ENCODE results near the gene NR2E1. TPM values are rescaled to one million over a fixed set of nuclear protein-coding genes. Genes with fewer than 3 reads are reported as not detected.

Gene NR2E1
- total RNA-seq, 1 experiment from 2014 or later, result not detected

- Histone ChIP-seq H3K56ac (ENCODE audit: insufficient read length, low read depth, low read length) (no peak overlapping the region), H3K79me1 (ENCODE audit: insufficient read depth, low read depth, low read length, poor library complexity, severe bottlenecking) (no peaks in the 10 kb centered on the region), H3K9me3 (ENCODE audit: control insufficient read depth, low read depth, low read length) (no peaks in the 10 kb centered on the region), H2AK5ac (ENCODE audit: insufficient read length, low read length) (no peak overlapping the region), H3K18ac (ENCODE audit: insufficient read length, low read depth, low read length) (no peak overlapping the region), H4K8ac (replicated peaks; ENCODE audit: insufficient read length, low read depth, low read length) (no peak overlapping the region), H3T11ph (ENCODE audit: low read length) (no peak overlapping the region), H3K23me2 (ENCODE audit: insufficient read length, low read depth, low read length, poor library complexity, severe bottlenecking) (no peaks in the 10 kb centered on the region), H3K27me3 (ENCODE audit: insufficient read depth, low read length) (peaks cover 49% of the 10 kb centered on the region), H2AFZ (ENCODE audit: low read length) (no peak overlapping the region), H2BK120ac (ENCODE audit: low read depth, low read length, poor library complexity, severe bottlenecking) (no peak overlapping the region), H4K91ac (ENCODE audit: insufficient read length, low read depth, low read length) (no peak overlapping the region), H3K23ac (ENCODE audit: insufficient read length, low read depth, low read length) (no peak overlapping the region), H3K79me2 (ENCODE audit: insufficient read depth, low read length) (no peaks in the 10 kb centered on the region), H3K14ac (ENCODE audit: insufficient read depth, low read length) (no peak overlapping the region), H2BK15ac (ENCODE audit: low read depth, low read length) (no peak overlapping the region), H3K4me1 (ENCODE audit: insufficient read depth, low read length) (peaks cover 2% of the 10 kb centered on the region), H3K27ac (ENCODE audit: insufficient read length, low read depth, low read length) (no peak overlapping the region), H2BK12ac (ENCODE audit: insufficient read length, low read depth, low read length) (no peak overlapping the region), H3K9ac (ENCODE audit: extremely low read depth, insufficient read length, low read length) (no peak overlapping the region), H4K5ac (ENCODE audit: insufficient read length, low read depth, low read length) (no peak overlapping the region), H3K4me2 (ENCODE audit: insufficient read depth, insufficient read length, low read length) (no peak overlapping the region), H2BK20ac (ENCODE audit: low read depth, low read length, poor library complexity, severe bottlenecking) (no peak overlapping the region), H4K20me1 (ENCODE audit: control insufficient read depth, insufficient read depth, insufficient read length) (no peaks in the 10 kb centered on the region), H3K4ac (ENCODE audit: low read depth, low read length) (no peak overlapping the region), H2BK5ac (ENCODE audit: insufficient read length, low read length) (no peak overlapping the region)
- Mint-ChIP-seq H3K4me1 (peaks cover 26 to 31% of the 10 kb centered on the region in 2 experiments), H3K27me3 (ENCODE audit: low read depth) (peaks cover 96% of the 10 kb centered on the region), H3K27ac (no peak overlapping the region), H3K4me3 (no peak overlapping the region), H3K36me3 (ENCODE audit: insufficient read depth in 1 of 3, low read depth in 3 of 3) (no peaks in the 10 kb centered on the region), H3K9me3 (no peaks in the 10 kb centered on the region; a peak in 1 of 5 replicates)
- TF ChIP-seq CTCF (conservative IDR thresholded peaks at IDR 0.05), result no peak
- DNase-seq, result no peak
Observed at GRCh38 chr6:108130262-108130661, 35.6 kb upstream of the NR2E1 start.
